Measurements from ENCODE around the gene CHD6.

The CHD6 gene

DNA sequence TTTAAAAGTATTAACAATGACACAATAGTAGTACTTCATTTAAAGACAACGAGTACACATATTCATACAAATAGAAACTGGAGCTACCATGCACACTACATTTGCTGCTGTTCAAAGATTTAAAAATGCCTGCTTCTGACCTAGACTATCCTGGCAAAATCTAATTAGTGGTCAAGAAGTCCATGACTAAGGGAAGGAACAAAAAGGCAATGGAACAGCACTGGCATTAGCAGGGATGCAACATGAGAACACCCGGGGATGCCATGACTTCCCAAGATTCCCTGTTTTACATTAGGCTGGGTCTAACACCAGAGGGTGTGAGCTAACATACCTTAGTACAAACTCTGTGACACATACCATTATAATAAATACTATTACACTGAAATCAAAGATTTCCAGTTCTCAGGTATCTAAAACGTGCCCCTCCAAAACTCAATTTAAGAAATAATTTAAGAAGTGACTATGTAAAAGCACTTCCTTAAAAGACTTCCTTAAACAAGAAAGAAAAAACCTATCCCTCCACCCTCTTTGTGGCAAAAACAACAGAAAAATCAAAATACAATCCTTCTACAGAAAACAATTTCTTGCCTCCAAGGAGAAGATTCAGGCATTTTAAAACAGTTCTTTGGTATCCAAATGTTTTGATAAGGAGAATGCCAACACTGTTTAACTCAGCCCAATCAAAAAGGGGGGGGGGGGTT, 25.5 kb downstream of the CHD6 start:
- Histone ChIP-seq H3K79me2 (ENCODE audit: insufficient read depth, low read length) (peaks cover 15% of the 10 kb centered on the region; the same call in 1 of the 2 replicates), H3K4me3 (ENCODE audit: low read depth, low read length, poor library complexity, severe bottlenecking) (no peak overlapping the region), H2AFZ (ENCODE audit: low read length) (no peak overlapping the region), H3K4me2 (ENCODE audit: low read length) (no peak overlapping the region), H3K9me3 (ENCODE audit: low read length) (peaks cover 16% of the 10 kb centered on the region), H3K27me3 (ENCODE audit: insufficient read depth, low read length) (no peaks in the 10 kb centered on the region), H3K36me3 (ENCODE audit: insufficient read depth, low read length) (peaks cover 9% of the 10 kb centered on the region; the same call in 1 of the 2 replicates), H3F3A (ENCODE audit: insufficient read depth, low read length) (no peaks in the 10 kb centered on the region), H3K27ac (ENCODE audit: low read depth, low read length, poor library complexity, severe bottlenecking) (no peak overlapping the region), H4K20me1 (ENCODE audit: insufficient read depth, low read length) (no peaks in the 10 kb centered on the region), H3K9ac (ENCODE audit: low read length) (no peak overlapping the region), H3K9me2 (ENCODE audit: low read depth, low read length) (no peaks in the 10 kb centered on the region), H3K4me1 (ENCODE audit: insufficient read depth, low read length, severe bottlenecking) (no peaks in the 10 kb centered on the region)
- TF ChIP-seq EZH2 (IDR thresholded peaks at IDR 0.05; ENCODE audit: borderline replicate concordance, low read length) = no peak
- TF ChIP-seq, protein P1, sequence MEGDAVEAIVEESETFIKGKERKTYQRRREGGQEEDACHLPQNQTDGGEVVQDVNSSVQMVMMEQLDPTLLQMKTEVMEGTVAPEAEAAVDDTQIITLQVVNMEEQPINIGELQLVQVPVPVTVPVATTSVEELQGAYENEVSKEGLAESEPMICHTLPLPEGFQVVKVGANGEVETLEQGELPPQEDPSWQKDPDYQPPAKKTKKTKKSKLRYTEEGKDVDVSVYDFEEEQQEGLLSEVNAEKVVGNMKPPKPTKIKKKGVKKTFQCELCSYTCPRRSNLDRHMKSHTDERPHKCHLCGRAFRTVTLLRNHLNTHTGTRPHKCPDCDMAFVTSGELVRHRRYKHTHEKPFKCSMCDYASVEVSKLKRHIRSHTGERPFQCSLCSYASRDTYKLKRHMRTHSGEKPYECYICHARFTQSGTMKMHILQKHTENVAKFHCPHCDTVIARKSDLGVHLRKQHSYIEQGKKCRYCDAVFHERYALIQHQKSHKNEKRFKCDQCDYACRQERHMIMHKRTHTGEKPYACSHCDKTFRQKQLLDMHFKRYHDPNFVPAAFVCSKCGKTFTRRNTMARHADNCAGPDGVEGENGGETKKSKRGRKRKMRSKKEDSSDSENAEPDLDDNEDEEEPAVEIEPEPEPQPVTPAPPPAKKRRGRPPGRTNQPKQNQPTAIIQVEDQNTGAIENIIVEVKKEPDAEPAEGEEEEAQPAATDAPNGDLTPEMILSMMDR (IDR thresholded peaks at IDR 0.05; ENCODE audit: low read length) = no peak

DNA sequence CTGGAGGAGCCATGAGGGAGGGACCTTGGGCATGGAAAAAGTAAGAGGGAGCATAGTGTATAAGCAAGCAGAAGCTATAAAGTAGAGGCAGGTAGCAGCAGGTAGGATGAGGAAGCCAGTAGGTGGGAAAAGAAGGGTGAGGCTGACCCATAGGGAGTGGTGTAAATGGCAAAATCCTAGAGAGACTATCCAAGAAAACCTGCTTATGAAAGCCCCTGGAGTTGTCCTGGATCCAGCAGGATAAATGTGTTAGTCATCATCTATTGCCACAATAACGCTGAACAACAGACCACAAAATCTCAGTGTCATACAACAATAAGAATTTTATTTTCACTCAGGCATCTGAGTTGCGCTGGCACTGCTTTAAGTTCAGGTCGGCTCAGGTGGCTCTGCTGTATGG, 30.2 kb downstream of the CHD6 start:
- TF ChIP-seq EZH2 (IDR thresholded peaks at IDR 0.05; ENCODE audit: borderline replicate concordance, low read length) = no peak
- Histone ChIP-seq H3K27ac (ENCODE audit: low read depth, low read length, poor library complexity, severe bottlenecking) (no peak overlapping the region), H3K4me3 (ENCODE audit: low read depth, low read length, poor library complexity, severe bottlenecking) (no peak overlapping the region), H3K36me3 (ENCODE audit: insufficient read depth, low read length) (peaks cover 14% of the 10 kb centered on the region), H3K4me1 (ENCODE audit: insufficient read depth, low read length, severe bottlenecking) (no peaks in the 10 kb centered on the region), H3F3A (ENCODE audit: insufficient read depth, low read length) (no peaks in the 10 kb centered on the region), H3K79me2 (ENCODE audit: insufficient read depth, low read length) (peaks cover 31% of the 10 kb centered on the region), H4K20me1 (ENCODE audit: insufficient read depth, low read length) (no peaks in the 10 kb centered on the region), H3K27me3 (ENCODE audit: insufficient read depth, low read length) (no peaks in the 10 kb centered on the region), H3K9me2 (ENCODE audit: low read depth, low read length) (no peaks in the 10 kb centered on the region), H3K4me2 (ENCODE audit: low read length) (no peak overlapping the region), H3K9me3 (ENCODE audit: low read length) (peaks cover 16% of the 10 kb centered on the region), H2AFZ (ENCODE audit: low read length) (no peak overlapping the region), H3K9ac (ENCODE audit: low read length) (no peak overlapping the region)

DNA sequence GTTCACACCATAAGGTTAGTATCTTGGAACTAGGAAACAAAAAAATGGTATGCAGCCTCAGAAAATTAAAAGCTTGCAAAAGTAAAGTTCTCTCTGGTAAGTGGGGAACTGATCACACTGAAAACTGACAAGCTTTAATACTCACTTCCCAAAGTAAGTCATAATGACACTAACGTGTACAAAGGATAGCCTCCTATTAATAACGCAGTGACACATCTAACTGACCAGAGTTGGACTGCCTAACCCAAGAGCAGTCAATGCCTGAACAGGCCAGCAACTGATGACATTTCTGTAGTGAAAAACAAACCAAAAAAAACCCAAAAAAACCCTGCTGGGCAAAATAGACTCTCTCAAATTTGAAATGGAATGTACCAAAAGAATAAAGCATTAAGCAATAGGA, 30.7 kb downstream of the CHD6 start:
- Histone ChIP-seq H3K4me1 (ENCODE audit: insufficient read depth, low read length, severe bottlenecking) (no peaks in the 10 kb centered on the region), H3F3A (ENCODE audit: insufficient read depth, low read length) (no peaks in the 10 kb centered on the region), H3K36me3 (ENCODE audit: insufficient read depth, low read length) (peaks cover 14% of the 10 kb centered on the region), H3K27me3 (ENCODE audit: insufficient read depth, low read length) (no peaks in the 10 kb centered on the region), H3K4me2 (ENCODE audit: low read length) (no peak overlapping the region), H3K27ac (ENCODE audit: low read depth, low read length, poor library complexity, severe bottlenecking) (no peak overlapping the region), H3K79me2 (ENCODE audit: insufficient read depth, low read length) (peaks cover 28% of the 10 kb centered on the region), H3K9ac (ENCODE audit: low read length) (no peak overlapping the region), H2AFZ (ENCODE audit: low read length) (no peak overlapping the region), H3K9me2 (ENCODE audit: low read depth, low read length) (no peaks in the 10 kb centered on the region), H3K4me3 (ENCODE audit: low read depth, low read length, poor library complexity, severe bottlenecking) (no peak overlapping the region), H3K9me3 (ENCODE audit: low read length) (peaks cover 16% of the 10 kb centered on the region), H4K20me1 (ENCODE audit: insufficient read depth, low read length) (no peaks in the 10 kb centered on the region)
- TF ChIP-seq, protein P1 (IDR thresholded peaks at IDR 0.05; ENCODE audit: low read length) = no peak
- no peak for TF ChIP-seq EZH2 (IDR thresholded peaks at IDR 0.05; ENCODE audit: borderline replicate concordance, low read length)

DNA sequence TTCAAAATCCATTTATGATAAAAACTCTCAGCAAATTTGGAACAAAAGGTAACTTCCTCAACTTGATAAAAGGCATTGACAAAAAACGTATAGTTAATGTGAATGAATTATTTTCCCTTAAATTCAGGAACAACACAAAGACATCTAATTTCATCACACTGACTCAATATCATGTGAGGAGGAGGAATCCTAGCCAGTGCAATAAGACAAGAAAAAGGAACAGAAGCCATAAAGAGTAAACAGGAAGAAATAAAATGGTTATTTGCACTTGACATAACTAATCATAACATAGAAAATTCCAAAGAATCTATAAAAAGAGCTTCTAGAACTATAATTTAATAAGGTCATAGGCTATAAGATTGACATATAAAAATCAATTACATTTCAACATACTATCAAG, 31.4 kb downstream of the CHD6 start:
- Histone ChIP-seq H3K4me1 (ENCODE audit: insufficient read depth, low read length, severe bottlenecking) (no peaks in the 10 kb centered on the region), H3K9ac (ENCODE audit: low read length) (no peak overlapping the region), H3K79me2 (ENCODE audit: insufficient read depth, low read length) (peaks cover 31% of the 10 kb centered on the region), H3K4me2 (ENCODE audit: low read length) (no peak overlapping the region), H3K27ac (ENCODE audit: low read depth, low read length, poor library complexity, severe bottlenecking) (no peak overlapping the region), H3F3A (ENCODE audit: insufficient read depth, low read length) (no peaks in the 10 kb centered on the region), H3K9me3 (ENCODE audit: low read length) (peaks cover 16% of the 10 kb centered on the region), H3K27me3 (ENCODE audit: insufficient read depth, low read length) (no peaks in the 10 kb centered on the region), H3K9me2 (ENCODE audit: low read depth, low read length) (no peaks in the 10 kb centered on the region), H3K4me3 (ENCODE audit: low read depth, low read length, poor library complexity, severe bottlenecking) (no peak overlapping the region), H2AFZ (ENCODE audit: low read length) (no peak overlapping the region), H3K36me3 (ENCODE audit: insufficient read depth, low read length) (peaks cover 14% of the 10 kb centered on the region), H4K20me1 (ENCODE audit: insufficient read depth, low read length) (no peaks in the 10 kb centered on the region)
- no peak for TF ChIP-seq EZH2 (IDR thresholded peaks at IDR 0.05; ENCODE audit: borderline replicate concordance, low read length)
- TF ChIP-seq, protein P1 (IDR thresholded peaks at IDR 0.05; ENCODE audit: low read length) = no peak

Measured in OCI-LY1 (cell line).